K562 (cell line): ENCODE measurements around the gene CFAP70. TPM values are rescaled to one million over a fixed set of nuclear protein-coding genes. Genes with fewer than 3 reads are reported as not detected.

Source experiments
- CBX2 ChIP-seq: fragments of 200-600 bp; sonication (generic); IDR thresholded peaks from one replicate; pipeline ENCODE4 v1.6.1; 2012; ENCODE audit warnings: mild to moderate bottlenecking, low read length, inconsistent platforms; ENCODE audit not compliant: insufficient read depth, poor library complexity, severe bottlenecking
- DACH1 ChIP-seq: fragments of 450-650 bp; IDR thresholded peaks from 2 replicates; pipeline ENCODE4 v1.6.1; 2018; ENCODE audit not compliant: partially characterized antibody
- FOXM1 ChIP-seq, 2 experiments: fragments of 450-650 bp in 1 of 2; sonication (generic) in 1 of 2; formaldehyde crosslinking in 1 of 2; IDR thresholded peaks; 2 replicates each; pipeline versions ENCODE4 v1.6.1 to v1.9.0; 2017 to 2022; ENCODE audit warnings: low read depth in 2 of 2, mild to moderate bottlenecking in 2 of 2, missing genetic modification reagents in 1 of 2, moderate library complexity in 1 of 2
- KAT7 ChIP-seq: sonication (generic); formaldehyde crosslinking; IDR thresholded peaks from 2 replicates; pipeline ENCODE4 v1.8.0; 2022; ENCODE audit warnings: missing genetic modification reagents, mild to moderate bottlenecking, borderline replicate concordance
- L3MBTL2 ChIP-seq: fragments of 450-650 bp; IDR thresholded peaks from 2 replicates; pipeline ENCODE4 v1.6.1; 2016; ENCODE audit warnings: mild to moderate bottlenecking, moderate library complexity
- MYBL2 ChIP-seq, 2 experiments: fragments of 450-650 bp in 1 of 2; sonication (generic) in 1 of 2; formaldehyde crosslinking in 1 of 2; IDR thresholded peaks; 2 replicates each; pipeline versions ENCODE4 v1.6.1 to v1.8.1; 2017 to 2022; ENCODE audit warnings: borderline replicate concordance in 1 of 2, inconsistent platforms in 1 of 2, low read depth in 1 of 2, mild to moderate bottlenecking in 1 of 2, missing genetic modification reagents in 1 of 2, moderate library complexity in 1 of 2
- NKRF ChIP-seq: fragments of 450-650 bp; IDR thresholded peaks from 2 replicates; pipeline ENCODE4 v1.6.1; 2016; ENCODE audit warnings: borderline replicate concordance
- NRF1 ChIP-seq, 2 experiments: fragments of 450-650 bp; IDR thresholded peaks in 1 of 2; conservative IDR thresholded peaks in 1 of 2; 2 replicates each; pipeline ENCODE4 v1.6.1; 2014; ENCODE audit warnings: mild to moderate bottlenecking in 2 of 2
- TAF1 ChIP-seq: IDR thresholded peaks from 2 replicates; pipeline ENCODE4 v1.6.1; 2011; ENCODE audit warnings: mild to moderate bottlenecking, low read length, moderate library complexity; ENCODE audit not compliant: insufficient read depth, control insufficient read depth, severe bottlenecking; ENCODE audit errors: extremely low read depth
- THAP7 ChIP-seq: fragments of 250-450 bp; sonication (Bioruptor Pico); IDR thresholded peaks from 2 replicates; pipeline ENCODE4 v1.5.0; 2021
- ZBTB49 ChIP-seq: sonication (generic); formaldehyde crosslinking; IDR thresholded peaks from 2 replicates; pipeline ENCODE4 v1.8.0; 2022; ENCODE audit warnings: missing genetic modification reagents, mild to moderate bottlenecking, borderline replicate concordance
- ZHX1 ChIP-seq: fragments of 150-350 bp; conservative IDR thresholded peaks from 2 replicates; pipeline ENCODE4 v1.6.1; 2014; ENCODE audit warnings: low read length
- ZNF609 ChIP-seq: sonication (generic); formaldehyde crosslinking; IDR thresholded peaks from 2 replicates; pipeline ENCODE4 v1.8.1; 2023; ENCODE audit warnings: missing genetic modification reagents, mild to moderate bottlenecking, borderline replicate concordance
- polyA plus RNA-seq, 8 experiments: library from polyadenylated mRNA; depleted of rRNA in 4 of 8; stranded (reverse) in 5 of 8; unstranded in 3 of 8; fragments of >200 nt; fragmentation: Nextera tagmentation in 2 of 8; fragmentation: Illumina TruSeq in 1 of 8; extraction: Ambion mirVana in 2 of 8; extraction: Trizol in 1 of 8; gene quantifications; 2 replicates each; pipeline versions ENCODE4 v1.2.1 to v1.2.3, GENCODE V29; 2011 to 2014; ENCODE audit warnings: inconsistent platforms in 1 of 8, missing spikeins in 1 of 8
- total RNA-seq, 7 experiments: library from RNA; depleted of rRNA in 6 of 7; stranded (reverse); fragments of >200 nt in 6 of 7; fragmentation: Illumina TruSeq in 2 of 7; extraction: Trizol in 2 of 7; gene quantifications; 2 replicates each; pipeline versions ENCODE4 v1.2.1 to v1.2.3, GENCODE V29; 2011 to 2021; ENCODE audit warnings: low replicate concordance in 1 of 7

Gene CFAP70
- total and polyA plus RNA-seq, 9 of the 15 experiments (the other 6 are each of a cell fraction or from before 2014, with no cell fraction given) = 0.27 to 1.6 (median 0.86) TPM

- TF ChIP-seq ZNF609 (CRISPR knock-in tag) = no peak
- no peak for TF ChIP-seq CBX2
- TF ChIP-seq MYBL2 (IDR thresholded peaks at IDR 0.05; ENCODE audit: low read depth) = no peak
- TF ChIP-seq MYBL2 (CRISPR knock-in tag; IDR thresholded peaks at IDR 0.05; ENCODE audit: borderline replicate concordance) = no peak
- TF ChIP-seq ZBTB49 (CRISPR knock-in tag) = no peak
- no peak for TF ChIP-seq TAF1
- no peak for TF ChIP-seq NRF1 (conservative IDR thresholded peaks at IDR 0.05 in 1 of 2, IDR thresholded peaks at IDR 0.05 in 1 of 2)
- TF ChIP-seq THAP7 (CRISPR knock-in tag) = no peak
- no peak for TF ChIP-seq ZHX1
- 0 out of 2 replicates have a peak, but pooled peaks have one; percentile 30 for TF ChIP-seq KAT7 (CRISPR knock-in tag)
- no peak for TF ChIP-seq NKRF
- no peak for TF ChIP-seq FOXM1 (IDR thresholded peaks at IDR 0.05; ENCODE audit: low read depth)
- TF ChIP-seq FOXM1 (CRISPR knock-in tag; IDR thresholded peaks at IDR 0.05; ENCODE audit: low read depth) = no peak
- TF ChIP-seq L3MBTL2 = no peak
- TF ChIP-seq DACH1 = no peak
Measured at GRCh38 chr10:73248259-73248724, 110.4 kb downstream of the CFAP70 start (continued).
